GM19324 (cell line): ENCODE results near the gene ZCRB1.
"Not testable (repeated sequence)": the region's sequence is repeated elsewhere in the genome, so short reads cannot be mapped to it uniquely, and the experiment has no call there.

Source experiments
- ATAC-seq: cut with Tn5 transposase; IDR thresholded peaks from one replicate; pipeline ENCODE4 v1.9.1; 2021; ENCODE audit warnings: mild to moderate bottlenecking, moderate library complexity; ENCODE audit not compliant: unreplicated experiment, low FRiP score

Gene ZCRB1

GRCh38 chr12:42332301-42333285 is 6.7 kb upstream of the ZCRB1 start:
- peak; percentile 77 for ATAC-seq

GRCh38 chr12:42330097-42330496 is 4.2 kb upstream of the ZCRB1 start:
- not testable (repeated sequence) for ATAC-seq

- no peak for ATAC-seq
Observed at GRCh38 chr12:42327227-42327590, 1.3 kb upstream of the ZCRB1 start.

DNA sequence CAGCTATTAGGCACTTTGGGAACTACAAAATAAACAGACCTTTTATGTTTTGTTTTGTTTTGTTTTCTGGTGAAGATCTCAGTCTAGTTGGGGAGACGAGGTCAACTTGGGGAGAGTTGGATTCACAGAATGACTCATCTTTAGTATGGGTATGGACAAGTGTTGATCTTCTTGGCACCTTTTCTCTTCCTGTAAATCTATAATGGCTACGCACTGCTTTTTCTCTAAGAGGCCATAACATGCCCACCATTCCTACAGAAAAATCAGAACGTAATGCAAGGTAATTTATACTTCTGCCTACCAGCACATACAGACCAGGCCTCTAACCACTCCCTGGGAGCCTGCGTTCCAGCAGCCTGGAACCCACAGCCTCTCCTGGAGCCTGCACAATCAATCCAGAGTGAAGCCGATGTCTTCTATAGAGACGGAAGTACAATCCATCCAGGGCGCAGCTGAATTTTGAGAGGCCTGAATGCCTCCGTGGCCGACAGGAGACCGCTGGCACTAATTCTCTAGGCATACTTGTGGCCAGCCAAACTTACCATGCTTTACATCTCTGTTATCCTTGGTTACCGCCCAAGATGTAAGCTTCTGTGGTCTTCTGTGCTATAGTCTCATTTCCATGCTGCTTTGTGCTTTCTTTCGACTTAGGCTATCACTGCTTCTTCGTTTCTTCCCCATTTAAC is 790 bp upstream of the ZCRB1 start:
- no peak for ATAC-seq

- no peak for ATAC-seq
Observed at GRCh38 chr12:42325326-42325652, 605 bp downstream of the ZCRB1 start.

GRCh38 chr12:42323856-42324255 is 2.0 kb downstream of the ZCRB1 start:
- no peak for ATAC-seq

DNA sequence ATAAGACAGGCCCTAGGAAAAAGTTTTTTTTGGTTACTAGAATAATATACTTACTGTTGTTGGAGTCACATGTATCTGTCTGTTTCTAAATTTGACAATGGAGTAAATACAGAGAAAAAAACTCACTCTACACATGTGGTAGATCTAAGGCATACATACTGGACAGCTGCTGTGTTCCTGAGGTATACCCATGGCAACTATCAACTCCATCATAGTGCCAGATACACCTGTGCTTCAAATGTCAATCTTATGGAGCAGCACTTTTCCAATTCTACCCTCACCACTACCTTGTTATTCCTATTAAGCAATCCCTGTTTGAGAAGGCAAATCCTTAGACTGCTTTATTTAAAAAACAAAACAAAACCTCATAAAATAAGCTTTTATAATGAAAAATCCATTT is 3.3 kb downstream of the ZCRB1 start:
- no peak for ATAC-seq

DNA sequence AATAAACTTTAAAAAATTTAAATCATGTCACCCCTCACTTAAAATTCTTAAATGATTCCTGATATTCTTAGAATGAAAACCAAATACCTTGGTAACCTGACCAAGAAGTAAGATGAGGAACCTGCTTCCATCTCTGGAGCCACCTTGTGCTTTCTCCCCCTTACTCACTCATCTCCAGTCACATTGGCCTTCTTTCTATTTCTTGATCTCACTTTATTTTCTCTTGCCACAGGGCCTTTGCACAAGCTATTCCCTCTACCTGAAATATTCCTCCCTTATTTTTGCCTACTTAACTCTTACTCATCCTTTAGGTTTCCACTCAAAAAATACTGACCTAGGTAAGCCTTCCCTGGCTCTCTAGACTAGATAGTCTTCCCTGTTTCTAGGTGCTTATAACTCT is 5.1 kb downstream of the ZCRB1 start:
- ATAC-seq = no peak

DNA sequence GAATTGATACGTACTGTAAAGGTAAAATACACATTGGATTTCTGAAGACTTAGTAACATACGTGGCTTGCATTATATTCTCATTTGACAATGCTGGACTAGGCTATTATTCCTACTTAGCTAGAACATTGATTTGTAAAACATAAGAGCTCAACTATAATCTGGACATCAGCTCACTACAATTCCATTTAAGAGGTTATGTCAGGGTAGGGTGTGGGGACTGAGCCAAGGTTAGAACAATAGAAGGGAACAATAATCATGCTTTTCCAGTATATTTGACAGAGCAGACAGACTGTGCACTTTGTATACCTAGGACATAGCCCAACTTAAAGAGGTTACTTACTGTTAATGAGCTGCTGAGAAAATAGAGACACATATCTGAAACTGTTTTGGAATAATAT is 10.8 kb downstream of the ZCRB1 start:
- ATAC-seq = no peak

DNA sequence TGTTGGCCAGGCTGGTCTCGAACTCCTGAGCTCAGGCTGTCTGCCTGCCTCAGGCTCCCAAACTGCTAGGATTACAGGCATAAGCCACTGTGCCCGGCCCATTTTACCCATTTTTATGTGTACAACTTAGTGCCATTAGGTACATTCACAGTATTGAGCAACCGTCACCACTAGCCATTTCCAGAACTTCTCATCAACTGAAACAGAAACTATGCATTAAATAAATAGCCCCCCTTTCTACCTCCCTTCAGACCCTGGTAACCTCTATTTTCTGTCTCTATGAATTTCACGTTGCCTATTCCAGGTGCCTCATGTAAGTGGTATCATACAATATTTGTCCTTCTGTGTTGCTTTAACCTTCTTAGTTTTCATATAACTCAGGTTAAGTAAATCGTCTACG is 15.9 kb downstream of the ZCRB1 start:
- ATAC-seq = no peak

- ATAC-seq = no peak
Observed at GRCh38 chr12:42308390-42308789, 17.5 kb downstream of the ZCRB1 start.

- no peak for ATAC-seq
Observed at GRCh38 chr12:42306297-42306696, 19.6 kb downstream of the ZCRB1 start.

DNA sequence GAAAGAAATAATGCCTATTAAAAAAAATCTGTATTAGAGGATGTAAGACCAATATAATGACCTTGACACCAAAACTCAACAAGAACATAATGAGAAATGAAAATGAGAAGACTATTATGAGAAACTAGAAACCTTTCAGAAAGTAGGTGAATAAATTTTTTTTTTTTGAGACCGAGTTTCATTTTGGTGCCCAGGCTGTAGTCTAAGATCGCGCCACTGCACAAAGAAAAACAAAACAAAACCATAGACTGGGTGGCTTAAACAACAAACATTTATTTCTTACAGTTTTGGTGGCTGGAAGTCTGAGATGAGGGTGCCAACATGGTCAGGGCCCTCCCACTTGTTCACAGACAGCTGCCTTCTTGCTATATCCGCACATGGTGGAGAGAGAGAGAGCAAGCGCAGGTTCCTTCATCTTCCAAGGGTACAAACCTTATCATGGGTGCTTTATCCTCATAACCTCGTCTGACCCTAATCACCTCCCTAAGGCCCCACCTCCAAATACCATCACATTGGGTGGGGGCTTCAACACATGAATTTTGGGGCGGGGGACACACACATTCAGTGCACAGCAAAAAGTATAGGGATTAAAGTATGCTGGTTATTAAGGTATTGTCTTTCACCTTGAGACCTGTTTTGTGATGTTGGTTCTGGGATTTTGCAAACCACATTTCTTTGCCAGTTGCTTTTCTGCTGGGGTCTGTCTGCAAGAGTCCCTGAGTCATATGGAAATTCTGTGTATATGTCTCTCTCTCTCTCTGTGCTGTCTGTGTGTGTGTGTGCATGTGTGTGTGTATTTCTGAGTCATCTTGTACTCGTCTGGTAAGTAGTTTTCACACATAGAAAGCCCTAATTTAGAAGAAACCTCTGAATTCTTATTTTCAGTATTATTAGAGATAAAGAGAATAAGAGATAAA is 26.2 kb downstream of the ZCRB1 start:
- ATAC-seq = peak; percentile 74

DNA sequence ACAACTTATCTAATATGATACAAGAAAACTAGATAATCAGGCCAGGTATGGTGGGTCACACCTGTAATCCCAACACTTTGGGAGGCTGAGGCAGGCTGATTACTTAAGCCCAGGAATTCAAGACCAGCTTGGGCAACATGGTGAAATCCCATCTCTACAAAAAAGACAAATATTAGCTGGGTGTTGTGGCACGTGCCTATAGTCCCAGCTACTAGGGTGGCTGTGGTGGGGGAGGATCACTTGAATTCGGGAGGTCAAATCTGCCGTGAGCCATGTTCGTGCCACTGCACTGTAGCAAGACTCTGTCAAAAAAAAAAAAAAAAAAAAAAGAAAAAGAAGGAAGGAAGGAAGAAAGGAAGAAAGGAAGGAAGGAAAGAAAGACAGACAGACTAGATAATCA is 27.0 kb downstream of the ZCRB1 start:
- peak; percentile 20 for ATAC-seq

DNA sequence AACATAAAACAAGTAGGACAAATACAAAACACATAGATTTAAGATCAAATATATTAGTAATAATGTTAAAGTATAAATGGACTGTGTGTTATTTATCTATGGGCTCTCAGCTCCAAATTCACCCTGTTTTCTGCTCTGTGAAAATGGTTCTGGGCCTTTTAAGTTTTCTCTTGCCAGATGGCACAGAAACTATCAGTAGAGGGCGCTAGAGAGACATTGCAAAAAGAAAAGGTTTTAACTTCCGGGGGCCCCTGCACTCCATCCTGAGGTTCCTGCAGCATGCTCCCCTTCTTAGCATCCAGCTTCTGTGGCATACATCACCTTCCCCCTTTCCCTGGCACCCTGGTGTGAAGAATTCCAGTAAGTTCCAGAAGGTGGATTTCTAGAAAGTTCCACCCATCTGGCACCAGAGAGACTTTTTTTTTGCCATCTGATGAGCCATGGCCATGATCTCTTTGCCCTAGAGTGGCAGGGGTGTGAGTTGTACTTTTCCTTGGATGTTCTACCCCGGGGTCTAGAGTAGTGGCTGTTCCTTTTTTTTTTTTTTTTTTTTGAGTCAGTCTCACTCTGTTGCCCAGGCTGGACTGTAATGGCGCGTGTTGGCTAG is 29.3 kb downstream of the ZCRB1 start:
- no peak for ATAC-seq

DNA sequence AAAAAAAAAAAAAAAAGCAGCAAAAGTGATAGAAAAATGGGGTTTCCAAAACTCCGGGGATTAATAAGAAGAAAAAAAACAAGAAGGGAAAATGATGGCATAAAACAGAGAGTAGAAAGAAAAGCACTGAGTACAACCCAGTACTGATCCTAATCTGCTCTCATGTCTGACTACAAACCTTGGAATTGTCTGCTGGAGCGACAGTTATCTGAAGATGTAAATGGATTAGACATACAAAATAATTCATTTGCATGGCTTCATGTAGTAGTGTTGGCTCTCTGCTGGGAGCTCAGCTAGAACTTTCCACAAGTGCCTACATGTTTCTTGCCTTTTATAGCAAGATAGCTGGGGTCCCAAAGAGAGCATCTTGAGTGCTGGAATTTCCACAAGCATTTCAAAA is 34.2 kb downstream of the ZCRB1 start:
- no peak for ATAC-seq

- ATAC-seq = no peak
Observed at GRCh38 chr12:42288544-42288943, 37.4 kb downstream of the ZCRB1 start.

GRCh38 chr12:42286741-42287140 is 39.2 kb downstream of the ZCRB1 start:
- ATAC-seq = no peak

DNA sequence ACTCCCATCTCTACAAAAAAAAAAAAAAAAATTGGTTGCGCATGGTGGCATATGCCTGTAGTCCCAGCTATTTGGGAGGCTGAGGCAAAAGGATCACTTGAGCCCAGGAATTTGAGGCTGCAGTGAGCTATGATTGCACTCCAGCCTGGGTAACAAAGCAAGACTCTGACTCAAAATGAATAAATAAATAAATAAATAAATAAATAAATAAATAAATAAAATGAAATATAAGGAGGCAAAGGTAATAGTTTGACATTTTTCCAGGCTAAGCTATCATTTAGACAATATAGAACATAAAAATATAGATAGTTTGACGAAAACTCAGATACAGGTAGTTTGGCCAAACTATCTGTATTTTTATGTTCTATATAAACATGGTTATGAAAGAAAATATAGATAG is 40.5 kb downstream of the ZCRB1 start:
- ATAC-seq = no peak

GRCh38 chr12:42284876-42285275 is 41.0 kb downstream of the ZCRB1 start:
- ATAC-seq = no peak

DNA sequence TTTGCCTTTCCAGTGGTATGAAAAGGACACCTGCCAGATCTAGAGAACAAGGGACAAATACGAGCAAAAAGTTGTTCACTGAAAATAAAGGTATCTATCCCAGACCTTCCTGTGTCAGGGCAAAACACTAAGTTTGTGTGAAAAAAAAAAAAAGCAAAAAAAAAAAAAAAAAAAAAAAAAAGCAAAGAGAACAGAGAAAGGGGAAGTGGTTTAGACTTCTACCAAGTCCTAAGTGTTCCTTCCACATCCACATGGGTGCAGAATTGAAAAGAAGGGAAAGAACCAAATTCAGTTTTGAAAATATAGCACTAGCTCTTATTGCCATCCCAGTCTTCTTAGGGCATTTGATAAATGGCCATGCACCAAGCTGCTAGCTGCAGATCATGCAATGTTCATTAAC is 41.7 kb downstream of the ZCRB1 start:
- ATAC-seq = no peak
